Activated effector memory CD4-positive, alpha-beta T cell treated with anti-CD3 and anti-CD28 coated beads, Interleukin-2, amount 50 U/mL, for 16 hours (primary cell): ENCODE measurements around the gene TPM3.

ENCODE experiments used
- DNase-seq: peaks from one replicate; pipeline ENCODE4 v3.0.0-alpha.2; 2020

The TPM3 gene

GRCh38 chr1:154199563-154199879, 7.6 kb upstream of the TPM3 start:
- no peak for DNase-seq

GRCh38 chr1:154198756-154199562, 7.1 kb upstream of the TPM3 start:
- DNase-seq = no peak

GRCh38 chr1:154193821-154194220, 1.9 kb upstream of the TPM3 start:
- no peak for DNase-seq

- DNase-seq = no peak
These were observed 576 bp upstream of the TPM3 start for GRCh38 chr1:154192476-154192875.

DNA sequence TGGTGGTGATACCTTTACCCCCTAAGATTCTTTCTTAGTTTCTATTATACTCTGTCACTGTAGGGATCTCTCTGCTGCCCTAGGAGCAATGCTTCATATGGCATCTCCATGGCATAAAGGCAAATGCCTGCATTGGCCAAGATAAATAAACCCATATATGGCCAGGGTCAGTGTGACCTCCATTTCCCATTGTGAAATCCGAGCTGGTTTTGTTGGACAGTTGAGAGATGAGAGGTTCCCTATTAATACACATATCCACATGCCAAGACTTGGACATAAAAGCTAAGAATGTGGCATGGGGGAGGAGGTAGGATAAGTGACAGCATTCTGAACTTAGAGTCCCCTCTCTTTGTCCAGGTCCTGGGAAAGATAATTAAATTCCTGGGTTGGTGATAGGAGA, 1.4 kb downstream of the TPM3 start:
- DNase-seq = no peak

DNA sequence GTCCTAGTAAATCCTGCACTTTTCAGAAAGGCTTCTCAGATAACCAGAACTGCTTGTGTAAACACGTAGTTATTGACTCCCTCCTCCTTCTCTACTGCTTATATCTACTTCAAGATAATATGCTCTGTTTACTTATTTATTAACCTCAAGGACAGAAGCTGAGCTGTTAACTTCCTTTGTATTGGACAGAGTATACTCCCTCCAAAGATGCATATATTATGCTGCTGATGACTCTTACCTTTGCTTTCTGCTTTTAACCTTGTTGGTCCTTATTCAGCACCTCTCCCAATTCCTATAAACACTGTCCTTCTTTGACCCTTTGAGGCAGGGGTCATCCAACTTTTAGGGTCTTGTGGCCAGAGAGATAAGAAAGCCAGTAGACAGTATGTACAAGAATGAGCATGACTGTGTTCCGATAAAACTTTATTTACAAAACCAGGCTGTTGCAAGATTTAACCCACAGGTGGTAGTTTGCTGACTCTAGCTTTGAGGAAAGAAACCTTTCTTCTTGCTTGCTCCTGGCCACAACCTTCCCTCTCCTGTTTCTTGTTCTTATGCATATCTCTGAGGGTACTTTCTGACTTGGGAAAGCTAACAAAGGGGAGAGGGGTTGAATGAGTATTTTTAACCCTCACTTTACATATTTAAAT, 4.9 kb downstream of the TPM3 start:
- DNase-seq = no peak

DNA sequence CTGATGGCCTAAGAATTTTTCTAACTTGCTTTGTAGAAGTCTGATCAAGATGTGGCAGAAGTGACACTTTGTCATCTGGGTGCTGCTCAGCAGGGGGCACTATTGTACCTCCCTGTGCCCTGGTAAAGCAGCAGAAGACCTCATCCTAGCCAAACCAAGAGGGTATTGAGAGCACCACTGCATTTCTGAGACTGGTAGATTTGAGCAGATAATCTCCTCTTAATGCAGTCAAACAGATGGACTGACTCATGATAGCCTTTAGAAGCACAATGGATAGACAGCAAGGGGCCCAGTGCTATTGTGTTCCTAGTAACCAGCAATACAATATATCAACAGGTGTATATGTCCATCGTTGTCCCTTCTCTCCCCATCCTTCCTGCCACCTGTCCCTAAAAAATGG, 5.7 kb downstream of the TPM3 start:
- DNase-seq = peak; percentile 87

DNA sequence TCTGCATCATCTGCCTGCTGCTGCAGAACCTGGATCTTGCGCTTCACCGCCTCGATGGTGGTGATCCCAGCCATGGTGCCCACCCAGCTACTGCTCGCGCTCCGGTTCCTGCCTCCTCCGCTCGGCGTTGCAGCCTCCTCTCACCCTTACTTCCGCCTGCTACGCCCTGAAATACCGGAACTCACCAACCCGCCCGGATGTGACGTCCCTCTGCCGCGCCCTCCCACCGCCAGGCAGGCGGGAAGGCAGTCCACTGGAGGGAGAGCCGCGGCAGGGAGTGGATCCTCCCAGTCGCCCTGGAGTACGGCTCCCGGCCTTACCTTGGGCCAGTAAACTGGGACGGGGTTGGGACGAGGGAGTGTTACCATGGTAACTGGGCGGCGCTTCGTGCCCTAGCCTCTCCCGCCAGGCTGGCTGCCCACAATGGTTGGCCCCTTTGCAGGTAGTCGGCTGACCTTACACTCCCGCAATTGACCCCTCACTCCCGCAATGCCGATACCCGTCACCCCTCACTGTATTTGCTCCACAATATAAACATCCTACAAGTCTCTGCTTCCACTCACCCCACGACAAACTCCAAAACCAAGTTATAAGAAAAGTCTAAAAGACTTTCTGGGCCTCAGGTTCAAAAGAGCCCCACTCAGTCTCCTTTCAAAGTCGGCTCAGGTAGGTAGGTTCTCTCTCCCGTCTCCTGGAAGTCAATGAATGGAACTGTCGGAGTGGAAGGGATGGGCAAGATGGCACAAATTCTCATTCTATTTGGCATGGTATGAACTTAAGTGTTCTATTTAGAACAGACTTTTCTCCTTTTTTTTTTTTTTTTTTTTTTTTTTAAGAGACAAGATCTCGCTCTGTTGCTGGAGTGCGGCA, 8.6 kb downstream of the TPM3 start:
- DNase-seq = peak; percentile 98

- DNase-seq = peak; percentile 91
These were observed 9.4 kb downstream of the TPM3 start for GRCh38 chr1:154182344-154183045.

DNA sequence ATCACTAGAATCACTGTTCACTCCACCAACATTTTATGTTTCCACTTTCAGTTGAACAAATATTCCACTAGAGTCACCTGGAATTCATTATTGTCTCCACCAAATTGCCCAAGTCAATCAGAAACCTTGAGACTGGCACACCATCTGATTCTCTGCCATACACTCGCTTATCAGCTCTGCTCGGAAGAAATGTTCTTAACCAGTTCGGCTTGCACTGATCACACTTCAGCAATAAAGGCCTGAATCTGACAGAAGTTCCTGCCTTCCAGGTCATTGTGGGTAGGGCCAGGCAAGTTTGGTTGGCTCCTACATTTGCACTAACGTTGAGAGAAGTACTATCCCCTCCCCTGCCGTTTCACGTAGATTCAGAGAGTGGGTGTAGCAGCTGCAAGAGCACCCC, 10.0 kb downstream of the TPM3 start:
- no peak for DNase-seq

DNA sequence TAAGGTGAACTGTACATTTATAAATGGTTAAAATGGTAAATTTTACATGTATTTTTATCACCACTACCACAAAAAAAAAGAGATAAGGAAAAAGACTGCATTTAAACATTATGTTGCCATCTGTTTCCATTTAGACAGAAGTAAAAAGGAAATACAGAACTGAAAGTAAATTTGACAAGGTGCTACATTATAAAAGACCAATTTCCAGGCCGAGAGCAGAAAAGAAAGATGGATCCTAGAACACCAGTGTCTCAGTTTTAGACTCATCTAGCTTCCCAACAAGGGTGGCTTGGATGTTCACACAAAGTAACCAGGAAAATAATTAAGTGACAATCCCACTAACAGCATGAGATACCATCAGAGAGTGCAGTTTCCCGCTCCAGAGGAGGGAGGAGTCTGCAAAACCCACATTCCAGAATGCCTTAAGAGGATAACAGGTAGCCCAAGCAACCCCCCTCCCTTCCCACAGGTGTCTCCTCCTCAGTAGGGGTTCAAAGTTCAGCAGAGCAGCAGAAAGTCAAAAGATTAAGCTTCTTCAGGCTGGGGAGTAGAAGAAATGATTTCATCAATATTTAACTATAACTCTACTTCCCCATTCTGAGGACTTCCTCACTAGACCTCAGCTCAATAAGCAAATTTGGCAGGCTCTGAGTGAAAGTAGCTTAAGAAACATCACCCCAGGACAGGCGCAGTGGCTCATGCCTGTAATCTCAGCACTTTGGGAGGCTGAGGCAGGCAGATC, 11.8 kb downstream of the TPM3 start:
- no peak for DNase-seq

DNA sequence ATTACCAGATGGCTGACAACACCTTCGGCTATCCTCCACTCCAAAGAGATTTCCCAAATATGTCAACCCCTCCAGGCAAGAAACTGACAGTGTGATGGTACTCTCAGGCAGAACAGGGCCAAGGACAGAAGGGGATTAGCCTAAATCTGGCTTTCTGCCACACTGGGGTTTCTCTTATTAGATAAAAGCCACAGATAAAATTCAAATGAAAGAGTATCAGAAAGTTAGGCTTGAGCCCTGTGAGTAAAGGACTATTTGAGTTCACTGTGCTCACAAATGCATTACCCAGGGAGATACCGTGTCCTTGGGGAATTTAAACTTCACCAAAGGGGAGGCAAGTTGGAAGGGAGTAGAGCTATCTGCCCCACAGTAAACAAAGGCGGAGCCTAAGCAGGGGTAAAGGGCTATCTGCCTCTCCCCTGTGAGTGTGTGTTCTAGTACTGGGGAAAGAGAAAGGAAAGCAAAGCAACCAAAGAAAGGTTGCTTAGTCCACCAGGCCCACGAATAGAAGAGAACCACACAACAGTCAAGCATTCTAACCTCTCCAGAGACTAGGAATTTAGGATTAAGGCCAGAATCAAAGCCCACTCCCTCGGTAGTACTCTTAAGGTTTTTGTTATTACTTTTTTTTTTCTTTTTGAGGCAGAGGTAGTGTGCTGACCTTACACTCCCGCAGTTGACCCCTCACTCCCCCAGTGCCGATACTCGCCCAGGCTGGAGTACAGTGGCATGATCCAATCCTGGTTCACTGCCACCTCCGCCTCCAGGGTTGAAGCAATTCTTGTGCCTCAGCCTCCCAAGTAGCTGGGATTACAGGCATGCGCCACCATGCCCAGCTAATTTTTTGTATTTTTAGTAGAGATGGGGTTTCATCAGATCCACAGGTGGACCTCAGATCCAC, 12.7 kb downstream of the TPM3 start:
- no peak for DNase-seq

- no peak for DNase-seq
These were observed 13.9 kb downstream of the TPM3 start for GRCh38 chr1:154178013-154178412.

- no peak for DNase-seq
These were observed 15.6 kb downstream of the TPM3 start for GRCh38 chr1:154176337-154176736.

DNA sequence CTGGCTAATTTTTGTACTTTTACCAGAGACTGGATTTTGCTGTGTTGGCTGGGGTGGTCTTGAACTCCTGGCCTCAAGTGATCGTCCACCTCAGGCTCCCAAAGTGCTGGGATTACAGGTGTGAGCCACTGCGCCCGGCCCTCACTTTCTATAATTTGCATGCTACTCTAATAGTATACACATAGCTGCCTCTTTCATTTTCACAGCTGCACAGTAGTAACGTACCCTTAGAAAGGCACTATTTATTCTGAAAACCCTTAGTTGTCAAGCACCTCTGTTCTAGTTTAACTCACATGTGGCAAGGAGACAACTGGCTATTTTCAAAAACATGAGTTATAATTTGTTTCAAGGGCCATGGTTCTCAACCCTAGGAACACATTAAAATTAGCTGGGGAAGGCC, 17.2 kb downstream of the TPM3 start:
- DNase-seq = no peak

GRCh38 chr1:154171880-154172279, 20.0 kb downstream of the TPM3 start:
- DNase-seq = no peak

DNA sequence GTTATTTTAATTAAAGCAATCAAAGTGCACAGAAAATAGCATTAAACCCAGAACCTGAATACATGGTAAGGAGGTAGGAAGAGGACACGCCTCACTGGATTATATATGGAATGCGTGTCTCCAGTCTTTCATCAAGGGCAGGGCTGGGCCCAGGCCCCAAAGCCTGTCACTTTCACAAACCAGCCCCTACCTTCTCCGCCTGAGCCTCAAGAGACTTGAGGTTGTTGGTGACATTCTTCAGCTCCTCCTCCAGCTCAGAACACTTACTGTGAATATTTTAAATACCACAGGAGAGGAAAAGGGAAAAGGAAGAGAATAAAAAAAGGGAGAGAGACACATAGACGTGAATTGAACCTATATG, 20.7 kb downstream of the TPM3 start:
- DNase-seq = no peak

DNA sequence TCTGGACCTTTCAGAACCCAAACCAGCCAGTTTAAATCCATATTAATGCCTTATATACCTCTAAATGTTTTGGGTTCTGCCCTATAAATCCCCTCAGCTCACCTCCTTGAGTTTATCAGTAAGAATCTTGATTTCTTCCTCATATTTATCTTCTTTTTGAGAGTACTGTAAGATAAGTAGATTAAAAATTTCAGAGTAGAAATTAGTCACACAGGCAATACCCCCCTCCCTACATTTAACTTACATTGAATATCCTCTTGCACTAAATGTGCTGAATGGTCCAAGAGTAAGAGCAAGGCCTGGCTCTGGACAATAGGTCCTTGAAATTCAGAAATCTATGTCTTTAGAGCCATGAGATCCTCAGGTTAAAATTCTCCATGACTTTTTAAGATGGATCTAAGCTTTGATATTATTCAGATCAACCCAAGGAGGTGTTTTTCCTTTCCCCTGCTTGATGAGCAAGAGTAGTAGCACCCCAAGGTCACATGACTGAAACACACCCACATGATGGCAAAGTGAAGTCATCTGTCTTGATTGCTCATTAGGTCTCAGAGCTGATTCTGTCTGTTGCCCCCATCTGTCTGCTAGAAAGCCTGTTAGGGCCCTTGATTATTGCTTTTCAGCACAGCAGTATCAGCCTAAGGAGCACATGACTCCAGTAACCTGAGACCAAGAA, 21.2 kb downstream of the TPM3 start:
- DNase-seq = peak; percentile 83

GRCh38 chr1:154167461-154167860, 24.4 kb downstream of the TPM3 start:
- DNase-seq = no peak

- peak; percentile 21 for DNase-seq
These were observed 25.7 kb downstream of the TPM3 start for GRCh38 chr1:154166207-154166606.

DNA sequence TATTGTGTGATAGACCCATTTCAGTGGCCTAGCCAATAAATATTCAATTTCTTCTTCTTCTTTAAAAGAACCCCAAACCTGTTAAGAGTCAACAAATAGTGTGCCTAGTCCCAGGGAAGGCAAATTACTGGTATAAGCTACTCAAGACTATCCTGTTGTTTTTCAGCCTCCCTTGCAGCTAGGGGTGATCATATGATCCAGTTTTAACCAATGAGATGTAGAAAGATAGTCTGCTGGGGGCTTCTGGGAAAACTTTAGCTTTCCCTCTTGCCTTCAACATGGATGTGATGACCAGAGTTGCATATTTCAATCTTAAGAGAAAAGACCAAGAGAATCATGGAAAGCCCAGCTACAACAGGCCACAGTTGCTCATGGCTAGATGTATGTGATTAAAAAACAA, 32.3 kb downstream of the TPM3 start:
- DNase-seq = no peak
